ENCODE data around the gene TUBB3. TPM values are rescaled to one million over a fixed set of nuclear protein-coding genes. Genes with fewer than 3 reads are reported as not detected.
"Not testable (repeated sequence)": the region's sequence is repeated elsewhere in the genome, so short reads cannot be mapped to it uniquely, and the experiment has no call there.

The TUBB3 gene
- total RNA-seq, 2 donors from 2014 or later = 0.52 to 0.96 TPM

GRCh38 chr16:89961920-89962319 is 38.8 kb downstream of the TUBB3 start:
- no peaks in the 10 kb centered on the region for H3K27me3 Mint-ChIP-seq
- DNase-seq (no peak), ATAC-seq (no peak)
- H3K4me3 Mint-ChIP-seq = no peak overlapping the region
- peaks cover 5% of the 10 kb centered on the region for H3K36me3 Mint-ChIP-seq (ENCODE audit: low read depth)
- peaks cover 4% of the 10 kb centered on the region for H3K4me1 Mint-ChIP-seq
- H3K27ac Mint-ChIP-seq = no peak overlapping the region
- no peaks in the 10 kb centered on the region for H3K9me3 ChIP-seq (ENCODE audit: control insufficient read depth, low read length, poor library complexity, severe bottlenecking)

GRCh38 chr16:89962754-89963498 is 39.8 kb downstream of the TUBB3 start:
- Mint-ChIP-seq H3K36me3 (ENCODE audit: low read depth) (peaks cover 5% of the 10 kb centered on the region), H3K27ac (no peak overlapping the region), H3K4me3 (no peak overlapping the region)

DNA sequence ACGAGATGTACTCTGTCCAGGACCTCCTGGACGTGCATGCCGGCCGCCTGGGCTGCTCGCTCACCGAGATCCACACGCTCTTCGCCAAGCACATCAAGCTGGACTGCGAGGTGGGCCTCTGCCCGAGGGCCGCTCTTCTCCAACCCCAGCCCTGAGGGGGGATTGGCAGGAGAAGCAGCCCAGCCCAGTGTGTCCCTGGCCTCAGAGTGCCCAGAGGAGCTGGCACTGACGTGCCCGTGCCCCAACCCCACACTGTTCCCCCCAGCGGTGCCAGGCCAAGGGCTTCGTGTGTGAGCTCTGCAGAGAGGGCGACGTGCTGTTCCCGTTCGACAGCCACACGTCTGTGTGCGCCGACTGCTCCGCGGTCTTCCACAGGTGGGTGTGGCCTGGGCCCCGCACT is 41.1 kb downstream of the TUBB3 start:
- Mint-ChIP-seq H3K36me3 (ENCODE audit: low read depth) (peaks cover 2% of the 10 kb centered on the region), H3K27me3 (no peaks in the 10 kb centered on the region), H3K4me1 (peaks cover 3% of the 10 kb centered on the region), H3K27ac (no peak overlapping the region), H3K4me3 (no peak overlapping the region)
- DNase-seq (no peak), ATAC-seq (no peak)
- H3K9me3 ChIP-seq (ENCODE audit: control insufficient read depth, low read length, poor library complexity, severe bottlenecking) = no peaks in the 10 kb centered on the region

More at GRCh38 chr16:89962754-89963498, 39.8 kb downstream of the TUBB3 start:
- DNase-seq = no peak
- Mint-ChIP-seq H3K4me1 (peaks cover 4% of the 10 kb centered on the region), H3K27me3 (no peaks in the 10 kb centered on the region)
- no peak for ATAC-seq
- no peaks in the 10 kb centered on the region for H3K9me3 ChIP-seq (ENCODE audit: control insufficient read depth, low read length, poor library complexity, severe bottlenecking)

DNA sequence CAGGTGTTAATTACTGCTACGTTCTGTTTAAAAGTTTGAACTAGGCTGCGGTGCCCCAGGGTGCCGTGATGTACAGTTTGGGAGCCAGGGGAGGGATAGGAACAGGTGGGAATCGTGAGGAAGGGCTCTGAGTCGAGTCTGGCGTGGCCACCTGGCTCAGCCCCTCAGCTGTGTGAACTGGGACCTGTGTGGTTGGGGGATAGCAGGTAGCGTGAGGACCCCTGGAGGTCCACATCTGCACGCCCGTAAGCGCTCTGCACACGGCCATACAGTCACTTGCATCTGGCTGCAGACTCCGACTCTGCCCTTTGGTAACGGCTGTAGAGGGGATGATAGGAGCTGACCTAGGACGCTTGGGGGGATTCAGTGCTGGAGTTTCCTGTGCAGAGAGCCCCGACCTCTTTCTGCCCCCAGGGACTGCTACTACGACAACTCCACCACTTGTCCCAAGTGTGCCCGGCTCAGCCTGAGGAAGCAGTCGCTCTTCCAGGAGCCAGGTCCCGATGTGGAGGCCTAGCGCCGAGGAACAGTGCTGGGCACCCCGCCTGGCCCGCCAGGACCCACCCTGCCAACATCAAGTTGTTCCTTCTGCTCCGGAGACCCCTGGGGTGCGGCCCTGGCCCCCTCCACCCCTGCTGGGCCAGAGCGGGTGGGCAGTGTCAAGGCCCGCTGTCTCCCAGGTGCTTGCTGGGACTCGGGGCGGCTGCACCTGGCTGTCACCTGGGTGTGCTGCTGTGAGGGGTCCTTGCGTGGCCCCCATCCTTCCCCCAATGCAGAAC is 42.5 kb downstream of the TUBB3 start:
- H3K4me3 Mint-ChIP-seq = no peak overlapping the region
- H3K4me1 Mint-ChIP-seq = peaks cover 3% of the 10 kb centered on the region
- DNase-seq (no peak), ATAC-seq (no peak)
- no peak overlapping the region for H3K27ac Mint-ChIP-seq
- H3K36me3 Mint-ChIP-seq (ENCODE audit: low read depth) = peaks cover 2% of the 10 kb centered on the region
- no peaks in the 10 kb centered on the region for H3K9me3 ChIP-seq (ENCODE audit: control insufficient read depth, low read length, poor library complexity, severe bottlenecking)
- no peaks in the 10 kb centered on the region for H3K27me3 Mint-ChIP-seq

- H3K36me3 Mint-ChIP-seq (ENCODE audit: low read depth) = peaks cover 2% of the 10 kb centered on the region
- H3K9me3 ChIP-seq (ENCODE audit: control insufficient read depth, low read length, poor library complexity, severe bottlenecking) = no peaks in the 10 kb centered on the region
- ATAC-seq = no peak
- H3K4me1 Mint-ChIP-seq = peaks cover 3% of the 10 kb centered on the region
- no peak overlapping the region for H3K27ac Mint-ChIP-seq
- DNase-seq = no peak
- H3K27me3 Mint-ChIP-seq = no peaks in the 10 kb centered on the region
- H3K4me3 Mint-ChIP-seq = no peak overlapping the region
Observed at GRCh38 chr16:89966756-89967155, 43.6 kb downstream of the TUBB3 start.

GRCh38 chr16:89967436-89967835 is 44.3 kb downstream of the TUBB3 start:
- H3K27ac Mint-ChIP-seq; H3K36me3 Mint-ChIP-seq (ENCODE audit: low read depth); H3K27me3 Mint-ChIP-seq; H3K4me3 Mint-ChIP-seq; H3K4me1 Mint-ChIP-seq; ATAC-seq; H3K9me3 ChIP-seq (ENCODE audit: control insufficient read depth, low read length, poor library complexity, severe bottlenecking); DNase-seq: not testable (repeated sequence)

- H3K9me3 ChIP-seq (ENCODE audit: control insufficient read depth, low read length, poor library complexity, severe bottlenecking); H3K27ac Mint-ChIP-seq; H3K4me1 Mint-ChIP-seq; H3K4me3 Mint-ChIP-seq; H3K27me3 Mint-ChIP-seq; H3K36me3 Mint-ChIP-seq (ENCODE audit: low read depth); ATAC-seq; DNase-seq: not testable (repeated sequence)
Observed at GRCh38 chr16:89968074-89968473, 44.9 kb downstream of the TUBB3 start.

DNA sequence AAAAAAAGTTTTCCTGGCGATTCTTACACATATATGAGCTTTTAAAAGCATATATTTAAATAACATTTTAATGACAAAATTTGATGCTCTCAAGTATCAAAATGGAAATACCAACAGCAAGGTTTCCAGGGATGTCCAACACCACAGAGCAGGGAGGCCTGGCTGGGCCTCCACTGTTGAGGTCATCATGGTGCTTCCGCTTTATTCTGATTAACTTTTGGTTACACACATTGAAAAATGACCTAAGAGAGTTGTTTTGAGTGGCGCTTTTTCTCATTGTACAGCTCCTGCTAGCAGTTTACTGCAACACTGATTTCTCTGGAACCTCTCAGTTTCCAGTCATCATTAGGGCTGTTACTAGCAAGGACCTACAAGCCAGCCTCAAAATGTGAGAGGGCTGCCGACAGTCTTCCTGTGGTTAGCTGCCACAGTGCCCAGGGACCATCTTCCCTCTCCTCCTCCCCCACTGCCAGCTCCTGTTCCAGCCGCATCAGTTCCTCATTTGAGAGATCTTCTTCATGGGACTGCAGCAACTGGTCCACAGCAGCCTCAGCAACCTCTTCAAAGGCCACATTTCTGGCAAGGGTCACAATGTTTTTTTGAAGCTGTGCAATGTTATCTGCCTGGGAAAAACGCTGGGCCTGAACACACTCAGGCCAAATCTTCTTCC is 46.7 kb downstream of the TUBB3 start:
- Mint-ChIP-seq H3K4me1 (peaks cover 16% of the 10 kb centered on the region), H3K27me3 (no peaks in the 10 kb centered on the region), H3K27ac (peak overlapping the region; percentile 47), H3K36me3 (ENCODE audit: low read depth) (no peaks in the 10 kb centered on the region), H3K4me3 (no peak overlapping the region)
- H3K9me3 ChIP-seq (ENCODE audit: control insufficient read depth, low read length, poor library complexity, severe bottlenecking) = no peaks in the 10 kb centered on the region
- no peak for DNase-seq
- ATAC-seq = no peak

DNA sequence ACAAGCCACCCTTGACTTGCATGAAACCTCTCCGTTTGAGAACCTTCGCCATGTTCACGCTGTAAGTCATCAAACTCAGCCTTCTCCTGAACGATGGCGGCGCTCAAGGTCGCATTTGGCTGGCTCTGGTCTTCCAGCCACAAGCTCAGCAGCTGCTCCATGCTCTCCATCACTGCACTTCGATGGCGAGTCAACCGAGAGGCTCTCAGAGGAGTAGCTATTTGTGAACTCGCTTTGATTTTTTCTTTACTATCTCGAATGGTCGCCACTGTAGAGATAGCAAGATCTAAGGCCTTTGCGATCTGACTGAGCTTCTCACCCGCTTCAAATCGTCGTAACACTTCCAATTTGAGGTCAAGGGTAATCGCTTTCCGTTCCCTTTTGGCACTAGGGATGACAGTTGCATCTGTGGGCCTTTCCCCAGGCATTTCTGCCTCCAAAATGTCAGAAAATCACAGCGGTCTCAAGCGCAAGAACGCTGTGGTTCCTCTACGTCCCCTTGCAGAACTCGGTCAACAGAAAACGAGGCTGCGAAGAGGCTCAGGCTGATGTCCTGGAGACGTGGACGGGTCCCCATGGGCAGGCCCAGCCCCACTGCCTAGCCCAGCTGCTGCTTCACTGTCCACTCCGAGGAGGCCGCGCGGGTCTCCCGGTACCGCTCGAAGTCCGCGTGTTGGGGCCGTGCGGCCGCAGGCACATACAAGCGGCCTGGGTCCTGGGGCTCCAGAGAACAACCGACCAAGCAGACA is 48.5 kb downstream of the TUBB3 start:
- no peaks in the 10 kb centered on the region for H3K9me3 ChIP-seq (ENCODE audit: control insufficient read depth, low read length, poor library complexity, severe bottlenecking)
- H3K4me3 Mint-ChIP-seq = peak overlapping the region; percentile 99
- no peak for ATAC-seq
- peaks cover 17% of the 10 kb centered on the region for H3K4me1 Mint-ChIP-seq
- peak in 1 of 3 donors; percentile 23 for DNase-seq
- H3K36me3 Mint-ChIP-seq (ENCODE audit: low read depth) = no peaks in the 10 kb centered on the region
- H3K27ac Mint-ChIP-seq = peak overlapping the region; percentile 97
- H3K27me3 Mint-ChIP-seq = no peaks in the 10 kb centered on the region

DNA sequence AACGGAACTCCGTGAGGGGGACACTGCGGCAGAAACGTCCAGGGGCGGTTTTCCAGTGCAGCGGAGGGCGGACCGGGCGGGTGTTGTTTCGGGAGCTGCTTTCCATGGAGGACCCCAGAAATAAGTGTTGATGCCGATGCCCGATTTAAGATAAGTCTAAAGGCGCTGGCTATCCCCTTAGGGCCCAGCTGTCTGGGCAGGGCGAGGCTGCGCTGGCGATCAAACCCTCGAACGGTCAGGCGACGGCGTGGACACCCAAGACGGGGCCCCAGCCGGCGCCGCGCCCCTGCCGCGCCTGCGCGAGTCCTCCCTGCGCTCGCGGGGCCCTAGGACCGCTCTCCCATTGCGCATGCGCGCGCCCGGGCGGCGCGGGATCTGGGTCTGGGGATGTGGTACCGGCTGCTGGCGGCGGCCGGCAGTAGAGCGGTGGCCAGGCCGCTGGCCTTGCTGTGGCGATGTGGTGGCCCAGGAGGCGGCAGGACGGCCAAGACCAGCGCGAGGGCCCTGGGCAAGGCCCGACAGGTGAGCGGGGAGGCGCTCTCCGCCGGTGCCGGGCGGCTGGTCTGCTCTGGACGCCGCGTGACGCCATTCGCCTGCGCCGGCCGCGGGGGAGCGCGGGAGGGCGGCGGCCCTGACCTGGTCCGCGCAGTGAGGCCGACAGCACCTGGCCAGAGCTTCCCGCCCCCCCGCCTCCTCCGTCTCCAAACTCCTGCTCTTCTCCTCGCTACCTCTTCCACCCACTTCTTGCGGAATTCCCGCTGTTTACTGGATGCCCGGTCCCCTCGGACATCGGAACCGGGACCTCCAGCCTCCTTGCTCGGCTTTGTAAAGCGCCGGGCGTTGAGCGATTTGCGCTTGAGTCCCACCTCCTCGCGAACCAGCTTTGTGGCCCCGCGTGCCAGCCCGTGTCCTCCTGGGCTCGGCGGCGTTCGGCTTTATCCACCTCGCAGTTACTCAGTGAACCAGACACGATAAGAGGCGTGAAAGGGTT is 49.4 kb downstream of the TUBB3 start:
- Mint-ChIP-seq H3K36me3 (ENCODE audit: low read depth) (no peaks in the 10 kb centered on the region), H3K27me3 (no peaks in the 10 kb centered on the region), H3K27ac (peak overlapping the region; percentile 97), H3K4me1 (peaks cover 17% of the 10 kb centered on the region), H3K4me3 (peak overlapping the region; percentile 99)
- peak; percentile 93 for ATAC-seq
- no peaks in the 10 kb centered on the region for H3K9me3 ChIP-seq (ENCODE audit: control insufficient read depth, low read length, poor library complexity, severe bottlenecking)
- peak; percentile 88 to 93 (median 89) for DNase-seq

DNA sequence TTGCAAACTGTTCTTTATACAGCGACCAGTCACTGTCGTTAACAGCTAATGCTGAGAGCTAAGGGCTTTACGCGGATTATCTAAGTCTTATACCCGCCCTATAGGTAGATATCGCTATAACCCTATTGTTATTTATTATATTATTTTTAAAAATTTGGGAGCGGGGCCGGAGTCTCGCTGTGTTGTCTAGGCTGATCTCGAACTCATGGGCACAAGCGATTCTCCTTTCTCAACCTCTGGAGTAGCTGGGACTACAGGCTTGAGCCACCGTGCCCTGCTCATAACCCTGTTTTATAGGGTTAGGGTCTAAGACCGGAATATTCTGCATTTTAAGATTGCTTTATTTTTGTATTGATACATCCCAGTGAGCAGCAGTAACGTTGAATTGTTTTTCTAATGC is 50.1 kb downstream of the TUBB3 start:
- ATAC-seq (no peak), DNase-seq (no peak)
- H3K4me1 Mint-ChIP-seq = peaks cover 18% of the 10 kb centered on the region
- no peaks in the 10 kb centered on the region for H3K36me3 Mint-ChIP-seq (ENCODE audit: low read depth)
- no peaks in the 10 kb centered on the region for H3K27me3 Mint-ChIP-seq
- peak overlapping the region; percentile 97 for H3K27ac Mint-ChIP-seq
- H3K9me3 ChIP-seq (ENCODE audit: control insufficient read depth, low read length, poor library complexity, severe bottlenecking) = no peaks in the 10 kb centered on the region
- H3K4me3 Mint-ChIP-seq = peak overlapping the region; percentile 99

All from T-helper 17 cell (primary cell).